Lung (tissue), 12 donors: Measurements from ENCODE around the gene BRS3. TPM values are rescaled to one million over a fixed set of nuclear protein-coding genes. Genes with fewer than 3 reads are reported as not detected.

Experiments used
- ATAC-seq: fragments of 200-7000 bp; cut with Tn5 transposase; one replicate; pipeline ENCODE4 v1.9.1; 2020; ENCODE audit warnings: moderate number of reproducible peaks; ENCODE audit not compliant: insufficient read depth, low FRiP score
- DNase-seq, 3 donors: peaks; one replicate each; pipeline ENCODE4 v3.0.0-alpha.2; 2013 to 2017
- H3K27ac ChIP-seq, 2 donors: one replicate each; pipeline ENCODE4 v1.5.1; 2013; ENCODE audit warnings: mild to moderate bottlenecking in 2 of 2, moderate library complexity in 2 of 2, control low read depth in 1 of 2, inconsistent platforms in 1 of 2, low read depth in 1 of 2, low read length in 1 of 2
- H3K27me3 ChIP-seq, 3 donors: one replicate each; pipeline ENCODE4 v1.5.1; 2013; ENCODE audit warnings: low read length in 2 of 3; ENCODE audit not compliant: control insufficient read depth in 3 of 3, insufficient read depth in 3 of 3
- H3K36me3 ChIP-seq, 4 donors: one replicate each; pipeline ENCODE4 v1.5.1; 2013; ENCODE audit warnings: low read length in 4 of 4, mild to moderate bottlenecking in 1 of 4, moderate library complexity in 1 of 4; ENCODE audit not compliant: control insufficient read depth in 4 of 4, insufficient read depth in 4 of 4
- H3K4me1 ChIP-seq, 5 donors: one replicate each; pipeline ENCODE4 v1.5.1; 2013; ENCODE audit warnings: low read length in 5 of 5, mild to moderate bottlenecking in 2 of 5, moderate library complexity in 1 of 5; ENCODE audit not compliant: control insufficient read depth in 5 of 5, insufficient read depth in 5 of 5
- H3K4me3 ChIP-seq: one replicate; pipeline ENCODE4 v1.5.1; 2013; ENCODE audit warnings: mild to moderate bottlenecking, control low read depth, moderate library complexity
- H3K9ac ChIP-seq, 2 donors: one replicate each; pipeline ENCODE4 v1.5.1; 2013; ENCODE audit warnings: low read length in 2 of 2, control low read depth in 1 of 2; ENCODE audit not compliant: insufficient read depth in 1 of 2
- H3K9me3 ChIP-seq, 4 donors: one replicate each; pipeline ENCODE4 v1.5.1; 2013; ENCODE audit warnings: low read length in 3 of 4, mild to moderate bottlenecking in 1 of 4, moderate library complexity in 1 of 4; ENCODE audit not compliant: control insufficient read depth in 4 of 4, insufficient read depth in 3 of 4
- WGBS, 2 donors: extraction: QIAGEN DNeasy Blood & Tissue Kit; methylation state at CpG; one replicate each; pipeline ENCODE4 v1.1.7; 2013; 5-methylcytosine and 5-hydroxymethylcytosine counted together
- polyA plus RNA-seq, 2 donors: library from polyadenylated mRNA; stranded (reverse); fragments of 200-250 nt; gene quantifications; one replicate each; pipeline ENCODE4 v1.2.1, GENCODE V29; 2013
- total RNA-seq, 2 donors: library from RNA; depleted of rRNA in 1 of 2; stranded (reverse); fragments of >200 nt in 1 of 2; gene quantifications; one replicate each; pipeline ENCODE4 v1.2.1, GENCODE V29; 2014 to 2021
- TF ChIP-seq, protein P1 (sequence below): IDR thresholded peaks from 2 replicates; pipeline ENCODE4 v1.5.1; 2012; ENCODE audit warnings: mild to moderate bottlenecking; ENCODE audit errors: control extremely low read depth, extremely low read depth
- donor health status: control.
- donor health status: control.
- donor health status: Bipolar disorder and iron deficiency.
- donor health status: healthy.
- donor health status: DM: yes; HTN: yes; CAD: no.

Gene BRS3
- total and polyA plus RNA-seq, 4 donors, result not detected

DNA sequence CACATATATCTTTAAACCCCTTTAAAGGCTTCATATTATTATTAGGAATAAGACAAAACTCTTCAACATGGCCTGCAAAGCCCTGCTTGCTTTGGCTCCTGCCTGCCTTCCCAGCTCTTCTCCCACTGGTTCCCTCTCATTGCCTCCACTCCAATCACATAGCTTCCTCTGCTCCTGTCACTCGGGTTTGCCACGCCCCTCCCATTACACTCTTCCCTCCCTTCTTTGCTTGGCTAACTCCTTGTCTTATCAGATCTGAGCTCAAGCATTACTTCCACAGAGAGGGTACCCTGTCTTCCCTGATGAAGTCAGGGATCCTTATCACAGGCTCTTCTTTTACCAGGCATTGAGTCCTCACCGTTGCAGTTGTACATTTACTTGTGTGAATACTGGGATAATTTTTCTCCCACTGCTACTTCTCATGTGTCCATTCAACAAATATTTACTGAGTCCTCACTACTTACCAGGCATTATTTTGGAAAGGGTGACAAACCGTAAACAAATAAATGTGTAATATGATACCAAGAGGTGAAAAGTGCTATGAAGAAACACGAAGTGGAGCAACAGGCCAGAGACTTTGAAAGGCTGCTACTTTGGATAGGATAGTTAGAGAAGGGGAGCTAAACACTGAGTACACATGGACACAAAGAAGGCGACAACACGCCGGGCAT, 41.0 kb downstream of the BRS3 start:
- peaks cover 0 to 4% (median 0%) of the 10 kb centered on the region in 5 donors for H3K4me1 ChIP-seq
- TF ChIP-seq, protein P1, sequence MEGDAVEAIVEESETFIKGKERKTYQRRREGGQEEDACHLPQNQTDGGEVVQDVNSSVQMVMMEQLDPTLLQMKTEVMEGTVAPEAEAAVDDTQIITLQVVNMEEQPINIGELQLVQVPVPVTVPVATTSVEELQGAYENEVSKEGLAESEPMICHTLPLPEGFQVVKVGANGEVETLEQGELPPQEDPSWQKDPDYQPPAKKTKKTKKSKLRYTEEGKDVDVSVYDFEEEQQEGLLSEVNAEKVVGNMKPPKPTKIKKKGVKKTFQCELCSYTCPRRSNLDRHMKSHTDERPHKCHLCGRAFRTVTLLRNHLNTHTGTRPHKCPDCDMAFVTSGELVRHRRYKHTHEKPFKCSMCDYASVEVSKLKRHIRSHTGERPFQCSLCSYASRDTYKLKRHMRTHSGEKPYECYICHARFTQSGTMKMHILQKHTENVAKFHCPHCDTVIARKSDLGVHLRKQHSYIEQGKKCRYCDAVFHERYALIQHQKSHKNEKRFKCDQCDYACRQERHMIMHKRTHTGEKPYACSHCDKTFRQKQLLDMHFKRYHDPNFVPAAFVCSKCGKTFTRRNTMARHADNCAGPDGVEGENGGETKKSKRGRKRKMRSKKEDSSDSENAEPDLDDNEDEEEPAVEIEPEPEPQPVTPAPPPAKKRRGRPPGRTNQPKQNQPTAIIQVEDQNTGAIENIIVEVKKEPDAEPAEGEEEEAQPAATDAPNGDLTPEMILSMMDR, result no peak
- no peak overlapping the region for H3K9ac ChIP-seq
- no peak for ATAC-seq
- WGBS, 2 donors, result 68 to 76% methylated on average over 8 of the region's 8 CpGs
- no peak overlapping the region for H3K4me3 ChIP-seq
- peaks cover 0 to 16% (median 9%) of the 10 kb centered on the region in 3 donors for H3K27me3 ChIP-seq
- H3K9me3 ChIP-seq, result no peaks in the 10 kb centered on the region
- no peak for DNase-seq
- H3K36me3 ChIP-seq, result no peaks in the 10 kb centered on the region
- H3K27ac ChIP-seq, result no peak overlapping the region

DNA sequence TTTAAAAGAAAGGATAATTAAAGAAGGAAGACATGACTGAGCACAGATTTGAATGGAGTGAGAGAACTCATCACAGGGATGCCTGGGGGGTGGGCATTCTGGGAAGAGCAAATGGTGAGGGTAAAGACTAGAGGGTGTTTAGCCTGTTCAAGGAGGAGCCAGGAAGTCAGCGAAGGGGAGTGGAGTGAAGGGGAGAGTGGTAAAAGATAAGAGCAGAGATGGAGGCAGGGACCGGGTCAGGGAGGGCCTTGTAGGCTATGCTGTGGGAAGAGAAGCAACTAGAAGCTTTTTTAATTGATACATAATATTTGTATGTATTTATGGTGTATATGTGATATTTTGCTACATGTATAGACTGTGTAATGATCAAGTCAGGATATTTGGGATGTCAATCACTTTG, 42.0 kb downstream of the BRS3 start:
- Histone ChIP-seq H3K27ac (no peak overlapping the region), H3K9ac (no peak overlapping the region), H3K36me3 (no peaks in the 10 kb centered on the region), H3K4me3 (no peak overlapping the region), H3K4me1 (peaks cover 0 to 4% (median 0%) of the 10 kb centered on the region in 5 donors), H3K9me3 (no peaks in the 10 kb centered on the region), H3K27me3 (peaks cover 0 to 17% (median 12%) of the 10 kb centered on the region in 3 donors)
- TF ChIP-seq, protein P1, result no peak
- DNase-seq (no peak), ATAC-seq (no peak)
- WGBS, 2 donors, result 59 to 80% methylated on average over 2 of the region's 2 CpGs

DNA sequence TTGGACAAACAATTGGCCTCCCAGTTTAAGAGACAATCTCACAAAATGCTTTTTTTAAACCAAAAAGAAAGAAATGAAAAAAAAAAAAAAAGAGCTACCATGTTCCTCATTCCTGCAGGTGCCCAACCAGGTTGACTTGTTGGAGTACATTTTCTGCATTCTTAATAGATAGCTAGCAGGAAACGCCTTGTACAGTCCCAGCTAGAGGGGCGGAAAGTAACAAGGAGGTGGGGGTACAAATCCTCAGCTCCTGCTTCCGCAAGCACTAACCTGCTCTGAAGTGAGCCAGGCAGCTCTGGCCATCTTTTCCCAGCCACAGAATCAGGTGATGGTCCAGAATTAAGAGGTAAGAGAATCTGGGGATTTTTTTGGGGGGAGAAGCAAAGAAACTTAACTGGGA, 44.2 kb downstream of the BRS3 start, which contains the start of gene VGLL1:
TSS of gene VGLL1 (plus strand) at position 265 of the 400 bp plus-strand sequence. CDS start 3,806 bp downstream, outside the sequence.
- H3K4me3 ChIP-seq, result no peak within 1 kb of the TSS
- no peaks in the 10 kb centered on the region for H3K9me3 ChIP-seq
- WGBS, 2 donors, result 65 to 91% methylated on average over 3 of the region's 3 CpGs
- no peaks in the 10 kb centered on the region for H3K4me1 ChIP-seq
- no peak within 1 kb of the TSS for H3K9ac ChIP-seq
- H3K27me3 ChIP-seq, result peaks cover 0 to 22% (median 12%) of the 10 kb centered on the region in 3 donors
- H3K36me3 ChIP-seq, result no peaks in the 10 kb centered on the region
- DNase-seq (peak; percentile 13 to 55 (median 19)), ATAC-seq (no peak)
- no peak within 1 kb of the TSS for H3K27ac ChIP-seq
- TF ChIP-seq, protein P1, result no peak
